Transverse colon (tissue), 4 donors: ENCODE data around the gene KCNT2.

ENCODE experiments used
- POLR2A ChIP-seq: fragments of 450-650 bp; IDR thresholded peaks from one replicate; pipeline ENCODE4 v1.6.1; 2016; ENCODE audit warnings: antibody characterized with exemption, mild to moderate bottlenecking, moderate library complexity
- POLR2AphosphoS5 ChIP-seq, 3 donors: sonication (generic); formaldehyde crosslinking; IDR thresholded peaks; one replicate each; pipeline ENCODE4 v1.6.1; 2016; ENCODE audit warnings: antibody characterized with exemption in 3 of 3
- TF ChIP-seq, protein P1 (sequence below), 5 experiments: fragments of 200-600 bp in 3 of 5; fragments of 450-650 bp in 2 of 5; sonication (generic) in 3 of 5; IDR thresholded peaks; 1 replicate in 2 of 5; 2 replicates in 3 of 5; pipeline ENCODE4 v1.5.1; 2016 to 2017; ENCODE audit warnings: antibody characterized with exemption in 5 of 5, inconsistent platforms in 3 of 5, mild to moderate bottlenecking in 2 of 5, moderate library complexity in 1 of 5

DNA sequence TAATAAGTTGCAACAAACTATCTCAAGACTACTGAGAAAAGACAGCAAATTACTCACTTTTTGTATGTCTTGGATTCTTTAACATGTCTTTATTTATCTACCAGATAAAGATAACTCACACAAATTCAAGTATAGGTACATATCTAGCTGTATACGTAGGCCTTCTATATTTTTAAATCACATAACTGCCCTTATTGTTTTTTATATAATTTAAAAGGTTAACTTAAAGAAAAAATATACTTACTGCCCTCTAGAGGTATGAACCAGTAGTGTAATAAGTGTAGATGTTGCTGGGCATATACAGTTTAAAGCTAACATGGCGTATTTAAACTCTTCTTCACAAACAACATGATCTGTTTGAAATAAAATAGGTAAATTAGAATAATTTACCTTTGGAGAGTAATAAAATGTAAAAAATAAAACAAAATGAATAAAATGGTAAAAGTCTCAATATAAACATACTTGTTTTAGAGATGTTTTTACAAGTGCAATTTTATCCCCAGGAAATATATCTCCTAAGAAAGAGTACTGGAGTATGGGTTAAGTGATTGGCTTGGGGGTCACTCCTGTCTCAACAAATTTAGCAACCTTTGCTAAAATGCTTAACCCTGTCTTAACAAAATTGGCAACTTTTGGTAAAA lies 235.2 kb downstream of the KCNT2 start:
- TF ChIP-seq POLR2A (no peak), POLR2AphosphoS5 (IDR thresholded peaks at IDR 0.05) (no peak)
- TF ChIP-seq, protein P1, sequence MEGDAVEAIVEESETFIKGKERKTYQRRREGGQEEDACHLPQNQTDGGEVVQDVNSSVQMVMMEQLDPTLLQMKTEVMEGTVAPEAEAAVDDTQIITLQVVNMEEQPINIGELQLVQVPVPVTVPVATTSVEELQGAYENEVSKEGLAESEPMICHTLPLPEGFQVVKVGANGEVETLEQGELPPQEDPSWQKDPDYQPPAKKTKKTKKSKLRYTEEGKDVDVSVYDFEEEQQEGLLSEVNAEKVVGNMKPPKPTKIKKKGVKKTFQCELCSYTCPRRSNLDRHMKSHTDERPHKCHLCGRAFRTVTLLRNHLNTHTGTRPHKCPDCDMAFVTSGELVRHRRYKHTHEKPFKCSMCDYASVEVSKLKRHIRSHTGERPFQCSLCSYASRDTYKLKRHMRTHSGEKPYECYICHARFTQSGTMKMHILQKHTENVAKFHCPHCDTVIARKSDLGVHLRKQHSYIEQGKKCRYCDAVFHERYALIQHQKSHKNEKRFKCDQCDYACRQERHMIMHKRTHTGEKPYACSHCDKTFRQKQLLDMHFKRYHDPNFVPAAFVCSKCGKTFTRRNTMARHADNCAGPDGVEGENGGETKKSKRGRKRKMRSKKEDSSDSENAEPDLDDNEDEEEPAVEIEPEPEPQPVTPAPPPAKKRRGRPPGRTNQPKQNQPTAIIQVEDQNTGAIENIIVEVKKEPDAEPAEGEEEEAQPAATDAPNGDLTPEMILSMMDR (IDR thresholded peaks at IDR 0.05) = peak in 4 of 5 experiments; percentile 29 to 56 (median 50)
